GM18508 (cell line): ENCODE data around the gene MFNG.
"Not testable (repeated sequence)": the region's sequence is repeated elsewhere in the genome, so short reads cannot be mapped to it uniquely, and the experiment has no call there.

Experiments used
- ATAC-seq: cut with Tn5 transposase; IDR thresholded peaks from one replicate; pipeline ENCODE4 v1.9.1; 2021; ENCODE audit warnings: moderate number of reproducible peaks; ENCODE audit not compliant: insufficient read depth, unreplicated experiment

MFNG gene

GRCh38 chr22:37476389-37477329, 9.5 kb downstream of the MFNG start:
- ATAC-seq: no peak

- ATAC-seq: no peak
Observed at GRCh38 chr22:37474447-37475090, 11.6 kb downstream of the MFNG start.

GRCh38 chr22:37473437-37473946, 12.7 kb downstream of the MFNG start:
- no peak for ATAC-seq

GRCh38 chr22:37472418-37473006, 13.7 kb downstream of the MFNG start:
- ATAC-seq: no peak

- no peak for ATAC-seq
Observed at GRCh38 chr22:37471727-37472417, 14.3 kb downstream of the MFNG start.

- ATAC-seq: no peak
Observed at GRCh38 chr22:37470087-37470445, 16.1 kb downstream of the MFNG start.

- no peak for ATAC-seq
Observed at GRCh38 chr22:37469416-37470086, 16.6 kb downstream of the MFNG start.

GRCh38 chr22:37468201-37468695, 17.9 kb downstream of the MFNG start:
- ATAC-seq: not testable (repeated sequence)

- no peak for ATAC-seq
Observed at GRCh38 chr22:37467391-37467955, 18.7 kb downstream of the MFNG start.

- ATAC-seq: no peak
Observed at GRCh38 chr22:37464181-37464580, 22.0 kb downstream of the MFNG start.

GRCh38 chr22:37462983-37463382, 23.2 kb downstream of the MFNG start:
- no peak for ATAC-seq

GRCh38 chr22:37462436-37462835, 23.7 kb downstream of the MFNG start:
- ATAC-seq: no peak

GRCh38 chr22:37461961-37462360, 24.2 kb downstream of the MFNG start:
- ATAC-seq: no peak

- no peak for ATAC-seq
Observed at GRCh38 chr22:37460684-37461083, 25.5 kb downstream of the MFNG start.

- no peak for ATAC-seq
Observed at GRCh38 chr22:37459206-37459605, 27.0 kb downstream of the MFNG start.

GRCh38 chr22:37457093-37457893, 28.9 kb downstream of the MFNG start:
- ATAC-seq: no peak

GRCh38 chr22:37456346-37456745, 29.8 kb downstream of the MFNG start:
- no peak for ATAC-seq

- ATAC-seq: no peak
Observed at GRCh38 chr22:37455896-37456295, 30.3 kb downstream of the MFNG start.
